PC-9 (cell line): Measurements from ENCODE around the gene NDUFA7. TPM values are rescaled to one million over a fixed set of nuclear protein-coding genes. Genes with fewer than 3 reads are reported as not detected.

ENCODE experiments used
- BruUV-seq: library from RNA; stranded (reverse); fragments of 400-500 nt; replicated peaks from 2 replicates; lab custom pipeline; 2021; lab: Mats Ljungman, UMichigan
- CTCF ChIA-PET: fragments of 300-600 bp; sonication (Branson Sonifier 250); formaldehyde crosslinking; loops from one replicate; lab custom pipeline; 2022; ENCODE audit warnings: antibody characterized with exemption; lab: Charles Lee
- POLR2A ChIA-PET: fragments of 300-600 bp; sonication (Branson Sonifier 250); formaldehyde crosslinking; loops from one replicate; lab custom pipeline; 2022; ENCODE audit warnings: antibody characterized with exemption; ENCODE audit not compliant: unreplicated experiment; lab: Charles Lee
- DNase-seq, 2 experiments: peaks; one replicate each; pipeline versions ENCODE4 v3.0.0 to v3.0.0-alpha.2; 2015 to 2022; ENCODE audit warnings: mixed read lengths in 1 of 2
- H2AFZ ChIP-seq: fragments of 200-600 bp; sonication (generic); 2 replicates; pipeline ENCODE4 v1.8.1; 2017; ENCODE audit warnings: antibody characterized with exemption
- H3F3A ChIP-seq: fragments of 200-600 bp; sonication (generic); 2 replicates; pipeline ENCODE4 v1.8.1; 2017; ENCODE audit warnings: antibody characterized with exemption, mild to moderate bottlenecking, low read depth; ENCODE audit not compliant: insufficient read depth
- H3K27ac ChIP-seq: fragments of 200-600 bp; sonication (generic); 2 replicates; pipeline ENCODE4 v1.6.1; 2016; ENCODE audit warnings: mixed run types
- H3K27me3 ChIP-seq: fragments of 200-600 bp; sonication (generic); 2 replicates; pipeline ENCODE4 v1.6.1; 2016; ENCODE audit warnings: low read depth, mixed run types; ENCODE audit not compliant: insufficient read depth
- H3K36me3 ChIP-seq: fragments of 200-600 bp; sonication (generic); 2 replicates; pipeline ENCODE4 v1.6.1; 2016; ENCODE audit warnings: low read depth, mixed run types
- H3K4me1 ChIP-seq: fragments of 200-600 bp; sonication (generic); replicated peaks from 2 replicates; pipeline ENCODE4 v1.6.1; 2016; ENCODE audit warnings: mixed run types; ENCODE audit not compliant: insufficient read depth
- H3K4me2 ChIP-seq: fragments of 200-600 bp; sonication (generic); 2 replicates; pipeline ENCODE4 v1.6.1; 2017; ENCODE audit warnings: mixed run types
- H3K4me3 ChIP-seq: fragments of 200-600 bp; sonication (generic); 2 replicates; pipeline ENCODE4 v1.6.1; 2016; ENCODE audit warnings: mixed run types
- H3K79me2 ChIP-seq: fragments of 200-600 bp; sonication (generic); 2 replicates; pipeline ENCODE4 v1.6.1; 2017; ENCODE audit warnings: low read depth, mixed run types
- H3K9me2 ChIP-seq: fragments of 200-600 bp; sonication (generic); 2 replicates; pipeline ENCODE4 v1.8.1; 2017; ENCODE audit warnings: mild to moderate bottlenecking; ENCODE audit not compliant: insufficient read depth
- H3K9me3 ChIP-seq: fragments of 200-600 bp; sonication (generic); 2 replicates; pipeline ENCODE4 v1.8.1; 2016; ENCODE audit warnings: low read depth; ENCODE audit not compliant: insufficient read depth
- H4K20me1 ChIP-seq: fragments of 200-600 bp; sonication (generic); 2 replicates; pipeline ENCODE4 v1.8.1; 2017; ENCODE audit not compliant: insufficient read depth
- EZH2 ChIP-seq: fragments of 200-600 bp; sonication (generic); IDR thresholded peaks from 2 replicates; pipeline ENCODE4 v1.8.0; 2017; ENCODE audit warnings: antibody characterized with exemption, low read depth
- intact Hi-C: fragments of 100-400 bp; cut with micrococcal nuclease; formaldehyde crosslinking; loops from one replicate; pipeline ENCODE4 v1.10.0; 2022; ENCODE audit not compliant: unreplicated experiment
- total RNA-seq: library from RNA; stranded (reverse); gene quantifications from 2 replicates; pipeline ENCODE4 v1.2.3, GENCODE V29; 2021
- TF ChIP-seq, protein P1 (sequence below): fragments of 200-600 bp; sonication (generic); conservative IDR thresholded peaks from 2 replicates; pipeline ENCODE4 v1.6.1; 2017; ENCODE audit warnings: mixed run types, antibody characterized with exemption, mild to moderate bottlenecking, moderate library complexity

The NDUFA7 gene
- total RNA-seq, 1 experiment from 2014 or later: 61.7 TPM

DNA sequence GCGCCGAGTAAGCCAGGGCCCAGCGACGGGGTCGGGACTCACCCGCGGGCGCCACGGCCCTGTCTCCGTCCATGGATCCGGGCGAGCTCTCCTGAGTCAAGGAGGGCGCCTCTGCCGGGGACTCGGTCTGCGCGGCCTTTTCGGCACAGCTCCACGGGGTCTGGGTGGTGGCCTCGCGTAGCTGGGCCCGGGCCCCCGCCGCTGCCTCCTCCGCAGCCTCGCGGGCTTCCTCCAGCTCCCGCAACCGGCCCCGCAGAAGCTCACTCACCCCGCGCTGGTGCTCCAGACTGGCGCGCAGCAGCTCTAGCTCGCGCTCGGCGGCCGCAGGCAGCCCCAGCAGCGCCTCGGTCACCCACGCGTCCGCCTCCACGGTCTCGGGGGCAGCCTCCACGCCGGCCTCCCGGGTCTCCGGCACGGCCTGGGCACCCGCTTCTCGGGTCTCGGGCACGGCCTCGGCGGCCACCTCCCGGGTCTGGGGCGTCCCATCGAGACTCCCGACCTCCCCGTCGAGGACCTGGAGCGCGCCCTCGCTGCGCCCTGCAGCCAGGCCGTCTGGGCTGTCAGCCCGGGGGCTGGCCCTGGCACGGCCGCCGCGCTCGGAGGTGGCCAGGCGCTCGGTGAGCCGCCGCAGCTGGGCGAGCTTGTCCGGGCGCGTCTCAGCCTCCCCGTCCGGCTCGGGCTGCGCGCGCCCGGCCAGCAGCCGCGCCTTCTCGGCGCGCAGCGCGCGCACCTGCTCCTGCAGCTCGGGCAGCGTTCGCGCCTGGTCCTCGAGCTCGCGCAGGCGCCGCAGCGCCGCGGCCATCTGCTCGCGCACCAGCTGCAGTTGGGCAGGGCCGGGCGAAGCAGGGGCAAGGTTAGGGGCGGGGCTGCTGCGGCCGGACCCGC, 13.5 kb upstream of the NDUFA7 start:
- intact Hi-C loops: no loop called here
- Histone ChIP-seq H3F3A (peaks cover 17% of the 10 kb centered on the region), H3K4me3 (peak overlapping the region; percentile 66; the same call in 1 of the 2 replicates), H3K79me2 (no peaks in the 10 kb centered on the region), H3K9me2 (no peaks in the 10 kb centered on the region), H2AFZ (peak overlapping the region; percentile 58; the same call in 1 of the 2 replicates), H3K9me3 (no peaks in the 10 kb centered on the region), H3K4me2 (peak overlapping the region; percentile 70), H3K4me1 (no peaks in the 10 kb centered on the region), H4K20me1 (no peaks in the 10 kb centered on the region), H3K27ac (no peak overlapping the region), H3K27me3 (no peaks in the 10 kb centered on the region), H3K36me3 (no peaks in the 10 kb centered on the region)
- BruUV-seq: no TSS peak
- ChIA-PET POLR2A (interaction anchor here (0.6 to 0.7 kb wide), 4 partner anchors 13 to 179 kb away, joined by 3 to 5 read pairs (median 3); partner anchors contain the start of genes MARCHF2, NDUFA7, RPS28 and ZNF414), CTCF (interaction anchor here (0.5 to 0.8 kb wide), 5 partner anchors 55 to 1295 kb away, joined by 3 to 7 read pairs (median 3); partner anchors contain the start of genes RAB11B and TIMM44)
- TF ChIP-seq, protein P1, sequence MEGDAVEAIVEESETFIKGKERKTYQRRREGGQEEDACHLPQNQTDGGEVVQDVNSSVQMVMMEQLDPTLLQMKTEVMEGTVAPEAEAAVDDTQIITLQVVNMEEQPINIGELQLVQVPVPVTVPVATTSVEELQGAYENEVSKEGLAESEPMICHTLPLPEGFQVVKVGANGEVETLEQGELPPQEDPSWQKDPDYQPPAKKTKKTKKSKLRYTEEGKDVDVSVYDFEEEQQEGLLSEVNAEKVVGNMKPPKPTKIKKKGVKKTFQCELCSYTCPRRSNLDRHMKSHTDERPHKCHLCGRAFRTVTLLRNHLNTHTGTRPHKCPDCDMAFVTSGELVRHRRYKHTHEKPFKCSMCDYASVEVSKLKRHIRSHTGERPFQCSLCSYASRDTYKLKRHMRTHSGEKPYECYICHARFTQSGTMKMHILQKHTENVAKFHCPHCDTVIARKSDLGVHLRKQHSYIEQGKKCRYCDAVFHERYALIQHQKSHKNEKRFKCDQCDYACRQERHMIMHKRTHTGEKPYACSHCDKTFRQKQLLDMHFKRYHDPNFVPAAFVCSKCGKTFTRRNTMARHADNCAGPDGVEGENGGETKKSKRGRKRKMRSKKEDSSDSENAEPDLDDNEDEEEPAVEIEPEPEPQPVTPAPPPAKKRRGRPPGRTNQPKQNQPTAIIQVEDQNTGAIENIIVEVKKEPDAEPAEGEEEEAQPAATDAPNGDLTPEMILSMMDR: no peak
- TF ChIP-seq EZH2: no peak
- DNase-seq: peak; percentile 66 to 83

DNA sequence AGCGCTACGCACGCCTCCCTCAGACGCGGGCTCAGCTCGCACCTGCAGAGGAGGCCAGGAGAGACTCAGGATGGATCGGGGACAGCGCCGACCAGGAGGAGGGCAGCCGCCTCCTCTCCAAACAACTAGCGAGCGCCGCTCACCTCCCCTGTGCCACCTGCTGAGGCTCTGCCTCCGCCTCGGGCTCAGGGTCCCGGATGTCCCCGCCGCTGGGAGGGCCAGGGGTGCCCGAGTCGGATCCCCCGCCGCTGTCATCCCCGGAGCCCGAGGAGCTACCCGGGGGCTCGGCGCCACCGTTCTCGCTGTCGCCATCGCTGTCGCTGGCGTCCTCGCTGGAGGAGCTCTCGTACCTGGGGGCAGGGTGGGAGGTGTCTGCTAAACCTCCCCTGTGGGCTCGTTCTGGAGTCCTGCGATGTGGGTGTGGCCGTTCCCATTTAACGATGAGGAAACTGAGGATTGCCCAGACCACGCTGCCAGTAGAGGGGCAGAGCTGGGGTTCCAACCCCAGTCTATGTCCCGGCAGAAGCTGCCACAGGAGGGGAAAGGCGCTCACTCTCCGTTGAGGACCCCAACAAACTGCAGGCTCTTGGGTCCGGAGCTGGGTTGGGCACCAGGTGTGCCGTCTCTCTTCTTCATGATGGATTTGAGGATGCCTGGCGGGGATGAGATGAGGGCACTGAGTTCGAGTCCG, 12.7 kb upstream of the NDUFA7 start:
- no peaks in the 10 kb centered on the region for H3K9me3 ChIP-seq
- H3K27me3 ChIP-seq: no peaks in the 10 kb centered on the region
- H3K36me3 ChIP-seq: no peaks in the 10 kb centered on the region
- H3K4me3 ChIP-seq: no peak overlapping the region
- no peaks in the 10 kb centered on the region for H3K9me2 ChIP-seq
- POLR2A ChIA-PET: interaction anchor here (0.6 to 0.7 kb wide), 2 partner anchors 79 to 180 kb away, joined by 3 read pairs; partner anchors contain the start of genes MARCHF2 and ZNF414
- intact Hi-C loops: no loop called here
- no peak overlapping the region for H3K27ac ChIP-seq
- no peaks in the 10 kb centered on the region for H3K4me1 ChIP-seq
- no TSS peak for BruUV-seq
- CTCF ChIA-PET: interaction anchor here (0.7 kb wide), 1 partner anchor 331 kb away, joined by 3 read pairs; no protein-coding TSS in a partner anchor
- TF ChIP-seq, protein P1: no peak
- no peak for TF ChIP-seq EZH2
- H3K79me2 ChIP-seq: no peaks in the 10 kb centered on the region
- no peak for DNase-seq
- no peaks in the 10 kb centered on the region for H4K20me1 ChIP-seq
- no peak overlapping the region for H2AFZ ChIP-seq
- H3K4me2 ChIP-seq: no peak overlapping the region
- H3F3A ChIP-seq: peaks cover 19% of the 10 kb centered on the region

DNA sequence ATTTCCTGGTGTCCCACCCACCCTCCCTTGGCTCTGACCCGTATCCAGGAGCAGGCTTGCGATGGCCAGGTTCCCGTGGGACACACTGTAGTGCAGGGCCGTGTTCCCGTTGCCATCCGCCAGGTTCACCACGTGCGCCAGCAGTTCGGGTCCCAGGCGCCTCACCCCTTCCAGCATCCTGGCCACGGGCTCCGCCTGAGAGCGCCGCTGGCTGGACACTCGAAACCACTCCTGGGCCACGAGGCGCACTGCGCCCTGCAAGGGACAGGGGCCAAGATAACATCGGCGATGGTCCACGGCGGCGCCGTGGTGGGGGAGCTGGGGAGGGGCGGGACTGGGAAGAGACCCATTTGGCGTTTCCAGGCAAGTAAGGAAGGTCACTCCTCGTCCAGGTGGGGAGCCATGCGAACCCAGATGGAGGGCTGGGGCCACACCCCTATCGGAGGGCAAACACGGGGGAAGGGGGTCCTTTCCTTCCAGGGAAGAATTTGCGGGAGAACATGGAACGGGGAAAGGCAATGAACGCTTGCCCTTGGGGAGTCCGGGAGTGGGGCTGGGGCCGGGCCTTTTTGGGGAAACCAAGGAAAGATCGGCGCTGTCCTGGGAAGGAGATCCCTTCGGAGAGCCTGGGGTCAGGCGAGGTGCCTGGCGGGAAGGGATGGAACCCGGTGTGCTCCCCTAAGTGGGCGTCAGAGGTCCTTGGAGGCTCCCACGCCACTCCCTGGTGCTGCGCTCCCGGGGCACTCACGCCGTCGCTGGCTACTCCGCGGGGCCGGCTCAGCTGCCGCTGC, 12.0 kb upstream of the NDUFA7 start:
- POLR2A ChIA-PET: no interaction called here
- BruUV-seq: no TSS peak
- Histone ChIP-seq H3K9me3 (no peaks in the 10 kb centered on the region), H3K27me3 (no peaks in the 10 kb centered on the region), H3K4me1 (no peaks in the 10 kb centered on the region), H3K9me2 (no peaks in the 10 kb centered on the region), H3K36me3 (no peaks in the 10 kb centered on the region), H2AFZ (no peak overlapping the region), H3K79me2 (no peaks in the 10 kb centered on the region), H3K4me2 (no peak overlapping the region), H3K27ac (no peak overlapping the region), H3F3A (peaks cover 17% of the 10 kb centered on the region; the same call in 1 of the 2 replicates), H3K4me3 (no peak overlapping the region), H4K20me1 (no peaks in the 10 kb centered on the region)
- intact Hi-C loops: no loop called here
- TF ChIP-seq, protein P1: no peak
- no peak for TF ChIP-seq EZH2
- peak in 1 of 2 experiments; percentile 1 for DNase-seq
- CTCF ChIA-PET: no interaction called here
